Left lobe of liver (tissue), 2 donors: ENCODE data around the gene PSMB7. TPM values are rescaled to one million over a fixed set of nuclear protein-coding genes. Genes with fewer than 3 reads are reported as not detected.

Experiments used
- ATAC-seq: fragments of 200-7000 bp; cut with Tn5 transposase; one replicate; pipeline ENCODE4 v1.9.1; 2020; ENCODE audit warnings: mild to moderate bottlenecking, moderate library complexity
- DNase-seq: peaks from one replicate; pipeline ENCODE4 v3.0.0-alpha.2; 2020; ENCODE audit warnings: low spot score
- total RNA-seq: library from RNA; stranded (reverse); gene quantifications from one replicate; pipeline ENCODE4 v1.2.1, GENCODE V29; 2021
- donor health status: DM: no; HTN: no; CAD: no; lungs with moderate emphysema.
- donor health status: DM: no; HTN: yes; CAD: no.

PSMB7 gene
- total RNA-seq, 1 donor from 2014 or later = 86.0 TPM

GRCh38 chr9:124386201-124386600 lies 29.0 kb downstream of the PSMB7 start:
- ATAC-seq (peak; percentile 74), DNase-seq (no peak)

- ATAC-seq (no peak), DNase-seq (no peak)
These were observed 29.6 kb downstream of the PSMB7 start for GRCh38 chr9:124385623-124386022.

GRCh38 chr9:124384846-124385245 lies 30.4 kb downstream of the PSMB7 start:
- peak; percentile 5 for ATAC-seq

GRCh38 chr9:124384210-124384609 lies 31.0 kb downstream of the PSMB7 start:
- DNase-seq (no peak), ATAC-seq (peak; percentile 7)

More at GRCh38 chr9:124384846-124385245, 30.4 kb downstream of the PSMB7 start:
- DNase-seq = no peak

- ATAC-seq (peak; percentile 67), DNase-seq (no peak)
These were observed 33.9 kb downstream of the PSMB7 start for GRCh38 chr9:124381170-124381945.

GRCh38 chr9:124377551-124378406 lies 37.5 kb downstream of the PSMB7 start:
- DNase-seq (no peak), ATAC-seq (no peak)

- DNase-seq (no peak), ATAC-seq (no peak)
These were observed 38.9 kb downstream of the PSMB7 start for GRCh38 chr9:124376329-124376728.

- no peak for ATAC-seq
- no peak for DNase-seq
These were observed 39.5 kb downstream of the PSMB7 start for GRCh38 chr9:124375726-124376125.

- no peak for DNase-seq
- no peak for ATAC-seq
These were observed 41.4 kb downstream of the PSMB7 start for GRCh38 chr9:124373851-124374250.

- DNase-seq = no peak
- ATAC-seq = no peak
These were observed 41.9 kb downstream of the PSMB7 start for GRCh38 chr9:124373386-124373785.

GRCh38 chr9:124372038-124372437 lies 43.2 kb downstream of the PSMB7 start:
- peak; percentile 29 for ATAC-seq

GRCh38 chr9:124370896-124371582 lies 44.2 kb downstream of the PSMB7 start:
- ATAC-seq = peak; percentile 61
- DNase-seq = no peak

More at GRCh38 chr9:124372038-124372437, 43.2 kb downstream of the PSMB7 start:
- DNase-seq = no peak

- no peak for ATAC-seq
- DNase-seq = no peak
These were observed 45.9 kb downstream of the PSMB7 start for GRCh38 chr9:124369231-124369797.

GRCh38 chr9:124368692-124369091 lies 46.5 kb downstream of the PSMB7 start:
- peak; percentile 35 for ATAC-seq
- DNase-seq = no peak

- no peak for DNase-seq
- ATAC-seq = no peak
These were observed 48.6 kb downstream of the PSMB7 start for GRCh38 chr9:124366476-124367220.

GRCh38 chr9:124365036-124365435 lies 50.2 kb downstream of the PSMB7 start:
- no peak for ATAC-seq
- no peak for DNase-seq

- DNase-seq (no peak), ATAC-seq (peak; percentile 41)
These were observed 51.1 kb downstream of the PSMB7 start for GRCh38 chr9:124364141-124364540.

- DNase-seq = no peak
- peak; percentile 93 for ATAC-seq
These were observed 51.7 kb downstream of the PSMB7 start for GRCh38 chr9:124363326-124364096.

GRCh38 chr9:124361128-124361527 lies 54.1 kb downstream of the PSMB7 start:
- no peak for ATAC-seq
- no peak for DNase-seq
